Measurements from ENCODE around the gene FKBP15.

FKBP15 gene

GRCh38 chr9:113231701-113232100 is 10.6 kb upstream of the FKBP15 start:
- TF ChIP-seq CTCF (conservative IDR thresholded peaks at IDR 0.05; ENCODE audit: low read length), result no peak
- no peak overlapping the region for H3K4me3 ChIP-seq (ENCODE audit: low read length)
- DNase-seq (ENCODE audit: low read depth), result no peak

GRCh38 chr9:113228130-113228665 is 7.1 kb upstream of the FKBP15 start:
- DNase-seq (ENCODE audit: low read depth), result no peak
- no peak for TF ChIP-seq CTCF (conservative IDR thresholded peaks at IDR 0.05; ENCODE audit: low read length)
- no peak overlapping the region for H3K4me3 ChIP-seq (ENCODE audit: low read length)

GRCh38 chr9:113227436-113227835 is 6.4 kb upstream of the FKBP15 start:
- no peak for DNase-seq (ENCODE audit: low read depth)
- no peak overlapping the region for H3K4me3 ChIP-seq (ENCODE audit: low read length)
- TF ChIP-seq CTCF (conservative IDR thresholded peaks at IDR 0.05; ENCODE audit: low read length), result no peak

GRCh38 chr9:113223963-113224362 is 2.9 kb upstream of the FKBP15 start:
- H3K4me3 ChIP-seq (ENCODE audit: low read length), result no peak overlapping the region
- no peak for TF ChIP-seq CTCF (conservative IDR thresholded peaks at IDR 0.05; ENCODE audit: low read length)

GRCh38 chr9:113222482-113222841 is 1.4 kb upstream of the FKBP15 start:
- no peak for TF ChIP-seq CTCF (conservative IDR thresholded peaks at IDR 0.05; ENCODE audit: low read length)
- DNase-seq (ENCODE audit: low read depth), result peak; percentile 49
- H3K4me3 ChIP-seq (ENCODE audit: low read length), result peak overlapping the region; percentile 77

More at GRCh38 chr9:113223963-113224362, 2.9 kb upstream of the FKBP15 start:
- peak; percentile 36 for DNase-seq (ENCODE audit: low read depth)

GRCh38 chr9:113221800-113222481 is 864 bp upstream of the FKBP15 start:
- H3K4me3 ChIP-seq (ENCODE audit: low read length), result peak overlapping the region; percentile 77
- no peak for DNase-seq (ENCODE audit: low read depth)
- no peak for TF ChIP-seq CTCF (conservative IDR thresholded peaks at IDR 0.05; ENCODE audit: low read length)

- peak overlapping the region; percentile 89 for H3K4me3 ChIP-seq (ENCODE audit: low read length)
- DNase-seq (ENCODE audit: low read depth), result peak; percentile 6
- TF ChIP-seq CTCF (conservative IDR thresholded peaks at IDR 0.05; ENCODE audit: low read length), result no peak
Observed at GRCh38 chr9:113220467-113221002, 542 bp downstream of the FKBP15 start.
